MM.1S (cell line): ENCODE measurements around the gene MYH7.

Source experiments
- DNase-seq: peaks from one replicate; pipeline ENCODE4 v3.0.0-alpha.2; 2015
- H2AFZ ChIP-seq: fragments of 300-600 bp; sonication (generic); 2 replicates; pipeline ENCODE4 v1.6.0; 2016; ENCODE audit warnings: antibody characterized with exemption, low read length
- H3F3A ChIP-seq: fragments of 300-600 bp; sonication (generic); 2 replicates; pipeline ENCODE4 v1.6.1; 2016; ENCODE audit warnings: mild to moderate bottlenecking, antibody characterized with exemption, low read length, moderate library complexity, mixed read lengths; ENCODE audit not compliant: insufficient read depth
- H3K27ac ChIP-seq: fragments of 300-600 bp; sonication (generic); 2 replicates; pipeline ENCODE4 v1.5.1; 2016; ENCODE audit warnings: mild to moderate bottlenecking, low read length
- H3K27me3 ChIP-seq: fragments of 300-600 bp; sonication (generic); replicated peaks from 2 replicates; pipeline ENCODE4 v1.6.0; 2016; ENCODE audit warnings: low read length; ENCODE audit not compliant: insufficient read depth
- H3K36me3 ChIP-seq: fragments of 300-600 bp; sonication (generic); replicated peaks from 2 replicates; pipeline ENCODE4 v1.6.1; 2016; ENCODE audit warnings: mild to moderate bottlenecking, low read length, mixed read lengths; ENCODE audit not compliant: insufficient read depth
- H3K4me1 ChIP-seq: fragments of 300-600 bp; sonication (generic); 2 replicates; pipeline ENCODE4 v1.6.1; 2016; ENCODE audit warnings: low read length, mixed read lengths
- H3K4me2 ChIP-seq: fragments of 300-600 bp; sonication (generic); 2 replicates; pipeline ENCODE4 v1.6.0; 2016; ENCODE audit warnings: low read depth, low read length
- H3K4me3 ChIP-seq: fragments of 300-600 bp; sonication (generic); 2 replicates; pipeline ENCODE4 v1.5.1; 2016; ENCODE audit warnings: low read length, mixed read lengths
- H3K79me2 ChIP-seq: fragments of 300-600 bp; sonication (generic); 2 replicates; pipeline ENCODE4 v1.6.1; 2016; ENCODE audit warnings: mixed run types, low read length, mixed read lengths
- H3K9ac ChIP-seq: fragments of 300-600 bp; sonication (generic); 2 replicates; pipeline ENCODE4 v1.6.1; 2016; ENCODE audit warnings: low read length, mixed read lengths
- H3K9me2 ChIP-seq: fragments of 300-600 bp; sonication (generic); replicated peaks from 2 replicates; pipeline ENCODE4 v1.6.1; 2016; ENCODE audit warnings: mild to moderate bottlenecking, low read length, mixed read lengths; ENCODE audit not compliant: insufficient read depth
- H3K9me3 ChIP-seq: fragments of 300-600 bp; sonication (generic); replicated peaks from 2 replicates; pipeline ENCODE4 v1.6.1; 2016; ENCODE audit warnings: mild to moderate bottlenecking, low read length, mixed read lengths; ENCODE audit not compliant: insufficient read depth
- H4K20me1 ChIP-seq: fragments of 300-600 bp; sonication (generic); 2 replicates; pipeline ENCODE4 v1.6.1; 2016; ENCODE audit warnings: mild to moderate bottlenecking, low read length, moderate library complexity, mixed read lengths; ENCODE audit not compliant: insufficient read depth
- CTCF ChIP-seq: fragments of 300-600 bp; sonication (generic); IDR thresholded peaks from 2 replicates; pipeline ENCODE4 v1.5.1; 2016; ENCODE audit warnings: antibody characterized with exemption, low read length, mixed read lengths
- EZH2 ChIP-seq: fragments of 300-600 bp; sonication (generic); optimal IDR thresholded peaks from 2 replicates; pipeline ENCODE3; 2017; ENCODE audit warnings: low read depth, mild to moderate bottlenecking, antibody characterized with exemption, low read length, mixed read lengths
- EZH2phosphoT487 ChIP-seq: fragments of 300-600 bp; sonication (generic); IDR thresholded peaks from 2 replicates; pipeline ENCODE4 v1.6.1; 2018; ENCODE audit warnings: antibody characterized with exemption, low read length

Gene MYH7

DNA sequence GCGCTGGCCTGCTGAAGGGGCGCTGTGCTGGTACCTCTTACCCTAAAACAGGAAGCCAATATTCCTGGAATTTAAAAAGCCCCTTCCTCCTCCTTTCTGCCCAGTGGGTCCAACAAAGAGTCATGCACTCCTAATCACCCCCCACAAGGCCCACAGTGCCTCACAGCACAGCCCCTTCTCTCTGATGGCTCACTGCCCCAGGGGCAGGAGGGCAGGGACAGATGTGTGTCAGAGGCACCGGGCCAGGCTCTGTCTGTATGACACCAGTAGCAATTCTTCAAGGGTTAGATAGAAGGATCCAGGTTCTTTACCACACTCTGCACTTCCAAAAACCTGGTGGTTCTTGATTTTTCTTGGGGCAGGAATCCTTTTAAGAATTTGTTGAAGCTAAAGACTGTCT lies 36.3 kb downstream of the MYH7 start:
- no peak overlapping the region for H3K4me2 ChIP-seq
- no peak overlapping the region for H3K9ac ChIP-seq
- no peak overlapping the region for H2AFZ ChIP-seq
- no peak for DNase-seq
- no peaks in the 10 kb centered on the region for H3K9me2 ChIP-seq
- no peaks in the 10 kb centered on the region for H3K9me3 ChIP-seq
- H3K27ac ChIP-seq = no peak overlapping the region
- peaks cover 9% of the 10 kb centered on the region for H3K27me3 ChIP-seq
- no peaks in the 10 kb centered on the region for H3F3A ChIP-seq
- TF ChIP-seq CTCF (no peak), EZH2 (no peak), EZH2phosphoT487 (no peak)
- H3K4me3 ChIP-seq = no peak overlapping the region
- H4K20me1 ChIP-seq = no peaks in the 10 kb centered on the region
- H3K36me3 ChIP-seq = no peaks in the 10 kb centered on the region
- no peaks in the 10 kb centered on the region for H3K79me2 ChIP-seq
- no peaks in the 10 kb centered on the region for H3K4me1 ChIP-seq

GRCh38 chr14:23398348-23398747 lies 37.1 kb downstream of the MYH7 start:
- Histone ChIP-seq H3K27ac (no peak overlapping the region), H3K79me2 (no peaks in the 10 kb centered on the region), H3K36me3 (no peaks in the 10 kb centered on the region), H2AFZ (no peak overlapping the region), H3K9ac (no peak overlapping the region), H3K4me1 (no peaks in the 10 kb centered on the region), H3K9me3 (no peaks in the 10 kb centered on the region), H3K9me2 (no peaks in the 10 kb centered on the region), H4K20me1 (no peaks in the 10 kb centered on the region), H3F3A (no peaks in the 10 kb centered on the region), H3K4me3 (no peak overlapping the region), H3K4me2 (no peak overlapping the region), H3K27me3 (peaks cover 1% of the 10 kb centered on the region)
- DNase-seq = no peak
- TF ChIP-seq CTCF (no peak), EZH2 (no peak), EZH2phosphoT487 (no peak)

DNA sequence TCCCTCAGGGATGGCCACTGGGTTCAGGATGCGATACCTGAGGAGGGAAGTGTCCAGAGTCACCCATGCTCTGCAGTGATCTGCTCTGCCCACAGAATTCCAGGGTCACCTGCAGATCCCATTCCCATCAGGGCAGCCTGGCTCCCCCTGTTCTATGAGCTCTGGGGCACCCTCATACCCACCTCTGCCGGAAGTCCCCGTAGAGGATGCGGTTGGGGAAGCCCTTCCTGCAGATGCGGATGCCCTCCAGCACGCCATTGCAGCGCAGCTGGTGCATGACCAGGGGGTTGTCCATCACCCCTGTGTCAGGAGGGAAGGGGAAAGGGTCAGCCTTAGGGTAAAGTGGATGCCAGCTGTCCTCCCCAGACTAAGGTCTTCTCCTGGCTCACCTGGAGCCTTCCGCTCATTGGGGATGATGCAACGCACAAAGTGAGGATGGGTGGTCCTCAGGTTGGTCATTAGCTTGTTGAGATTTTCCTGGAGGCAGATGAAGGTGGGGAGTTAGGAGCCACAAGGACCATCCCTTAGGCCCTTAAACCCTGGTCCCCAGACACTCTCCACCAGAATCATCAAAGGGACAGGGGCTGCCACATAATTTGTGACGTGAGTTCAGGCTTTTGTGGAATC lies 38.6 kb downstream of the MYH7 start:
- no peak for DNase-seq
- H3K27me3 ChIP-seq = peaks cover 4% of the 10 kb centered on the region
- no peaks in the 10 kb centered on the region for H3K4me1 ChIP-seq
- H3K9me2 ChIP-seq = no peaks in the 10 kb centered on the region
- H2AFZ ChIP-seq = no peak overlapping the region
- no peaks in the 10 kb centered on the region for H3K79me2 ChIP-seq
- no peak overlapping the region for H3K4me2 ChIP-seq
- H3F3A ChIP-seq = no peaks in the 10 kb centered on the region
- no peak overlapping the region for H3K27ac ChIP-seq
- no peak overlapping the region for H3K9ac ChIP-seq
- no peaks in the 10 kb centered on the region for H3K36me3 ChIP-seq
- no peaks in the 10 kb centered on the region for H4K20me1 ChIP-seq
- H3K4me3 ChIP-seq = no peak overlapping the region
- H3K9me3 ChIP-seq = no peaks in the 10 kb centered on the region
- TF ChIP-seq EZH2 = no peak
- no peak for TF ChIP-seq CTCF
- TF ChIP-seq EZH2phosphoT487 = no peak
